ENCODE measurements around the gene ATAD2B. TPM values are rescaled to one million over a fixed set of nuclear protein-coding genes. Genes with fewer than 3 reads are reported as not detected.

ATAD2B gene
- total RNA-seq, 2 donors from 2014 or later = 16.8 to 20.0 TPM

GRCh38 chr2:23941644-23942043 lies 14.7 kb upstream of the ATAD2B start:
- Histone ChIP-seq H3K4me1 (peaks cover 13% of the 10 kb centered on the region), H3K4me3 (no peak overlapping the region), H3K9me3 (no peaks in the 10 kb centered on the region), H3K27me3 (no peaks in the 10 kb centered on the region), H3K36me3 (replicated peaks in 1 of 2; ENCODE audit: insufficient read depth in 1 of 2, low read depth in 2 of 2) (no peaks in the 10 kb centered on the region), H3K27ac (peak overlapping the region in 2 of 4 donors; percentile 88 to 93)
- no peak for ATAC-seq
- no peak for TF ChIP-seq POLR2A (IDR thresholded peaks at IDR 0.05)
- no peak for TF ChIP-seq CTCF (IDR thresholded peaks at IDR 0.05)
- no peak for DNase-seq
- WGBS, 2 donors = 57 to 65% methylated on average over 8 of the region's 8 CpGs
- intact Hi-C loops (cut with DNase I) = no loop called here

GRCh38 chr2:23940718-23941620 lies 14.0 kb upstream of the ATAD2B start:
- ATAC-seq = peak; percentile 46
- H3K4me1 ChIP-seq = peaks cover 13% of the 10 kb centered on the region
- DNase-seq = peak; percentile 35 to 54 (median 42)
- 1% methylated on average over 30 to 45 of the region's 46 CpGs for WGBS, 2 donors
- intact Hi-C loops (cut with DNase I) = no loop called here
- H3K27ac ChIP-seq = peak overlapping the region; percentile 80 to 93 (median 90)
- H3K9me3 ChIP-seq = no peaks in the 10 kb centered on the region
- H3K36me3 ChIP-seq (replicated peaks in 1 of 2; ENCODE audit: insufficient read depth in 1 of 2, low read depth in 2 of 2) = no peaks in the 10 kb centered on the region
- TF ChIP-seq POLR2A (IDR thresholded peaks at IDR 0.05) (no peak), CTCF (IDR thresholded peaks at IDR 0.05) (no peak)
- no peaks in the 10 kb centered on the region for H3K27me3 ChIP-seq
- H3K4me3 ChIP-seq = peak overlapping the region; percentile 20 to 37

GRCh38 chr2:23939987-23940717 lies 13.2 kb upstream of the ATAD2B start, which contains the start of gene UBXN2A:
UBXN2A (plus strand) TSS chr2:23940463; CDS start chr2:23958315, 17,852 bp downstream.
- no peaks in the 10 kb centered on the region for H3K27me3 ChIP-seq
- ATAC-seq (peak; percentile 93), DNase-seq (peak; percentile 74 to 86 (median 78))
- H3K36me3 ChIP-seq (replicated peaks in 1 of 2; ENCODE audit: insufficient read depth in 1 of 2, low read depth in 2 of 2) = no peaks in the 10 kb centered on the region
- peak within 1 kb of the TSS; percentile 80 to 93 (median 90) for H3K27ac ChIP-seq
- WGBS, 2 donors = 0% methylated on average over 10 to 77 of the region's 77 CpGs
- intact Hi-C loops (cut with DNase I) = no loop called here
- H3K4me3 ChIP-seq = peak within 1 kb of the TSS; percentile 20 to 37
- no peaks in the 10 kb centered on the region for H3K9me3 ChIP-seq
- TF ChIP-seq POLR2A (IDR thresholded peaks at IDR 0.05) (peak; percentile 74 to 87 (median 79)), CTCF (IDR thresholded peaks at IDR 0.05) (peak in 1 of 7 experiments; percentile 9)
- peaks cover 13% of the 10 kb centered on the region for H3K4me1 ChIP-seq

- no peaks in the 10 kb centered on the region for H3K9me3 ChIP-seq
- TF ChIP-seq POLR2A (IDR thresholded peaks at IDR 0.05) = no peak
- no peak for TF ChIP-seq CTCF (IDR thresholded peaks at IDR 0.05)
- no peaks in the 10 kb centered on the region for H3K36me3 ChIP-seq (replicated peaks in 1 of 2; ENCODE audit: insufficient read depth in 1 of 2, low read depth in 2 of 2)
- intact Hi-C loops (cut with DNase I) = no loop called here
- ATAC-seq = no peak
- no peak overlapping the region for H3K4me3 ChIP-seq
- H3K27ac ChIP-seq = no peak overlapping the region
- no peaks in the 10 kb centered on the region for H3K27me3 ChIP-seq
- H3K4me1 ChIP-seq = peaks cover 5% of the 10 kb centered on the region
- WGBS, 2 donors = 65 to 80% methylated on average over 1 of the region's 1 CpG
- DNase-seq = no peak
Observed at GRCh38 chr2:23934259-23934658, 7.3 kb upstream of the ATAD2B start.

Measured in body of pancreas (tissue), 4 donors.